Measurements from ENCODE around the gene ORC6. TPM values are rescaled to one million over a fixed set of nuclear protein-coding genes. Genes with fewer than 3 reads are reported as not detected.
A peak's percentile ranks its signal among the peaks of the same experiment; 100 is the strongest.

The ORC6 gene
- total RNA-seq, 1 experiment from 2014 or later: 76.1 TPM

- ATAC-seq (no peak), DNase-seq (ENCODE audit: low spot score) (no peak)
- H3K9me3 Mint-ChIP-seq: no peaks in the 10 kb centered on the region
- ChIA-PET POLR2A (no interaction called here), CTCF (no interaction called here)
- peaks cover 47% of the 10 kb centered on the region for H3K36me3 Mint-ChIP-seq
- H3K4me1 Mint-ChIP-seq: peaks cover 29% of the 10 kb centered on the region
- H3K27me3 Mint-ChIP-seq (ENCODE audit: low read depth): no peaks in the 10 kb centered on the region
- TF ChIP-seq GABPB1 (CRISPR knock-in tag; IDR thresholded peaks at IDR 0.05): peak; percentile 14; the same call in 1 of the 2 replicates
- no peak for TF ChIP-seq ZNF512 (CRISPR knock-in tag; IDR thresholded peaks at IDR 0.05; ENCODE audit: borderline replicate concordance)
- TF ChIP-seq USF1 (CRISPR knock-in tag; IDR thresholded peaks at IDR 0.05): no peak
- no peak for TF ChIP-seq NR2C2 (CRISPR knock-in tag; IDR thresholded peaks at IDR 0.05)
- H3K27ac Mint-ChIP-seq: peak overlapping the region; percentile 92; the same call in 1 of the 2 replicates
- H3K4me3 Mint-ChIP-seq: no peak overlapping the region
These were observed 2.3 kb downstream of the ORC6 start for GRCh38 chr16:46691726-46692125.

- CTCF ChIA-PET: interaction anchor here (0.6 to 1.0 kb wide), 2 partner anchors 20 to 21 kb away, joined by 3 read pairs; no protein-coding TSS in a partner anchor
- peaks cover 63% of the 10 kb centered on the region for H3K36me3 Mint-ChIP-seq
- no peak overlapping the region for H3K27ac Mint-ChIP-seq
- ATAC-seq (no peak), DNase-seq (ENCODE audit: low spot score) (no peak)
- H3K9me3 Mint-ChIP-seq: no peaks in the 10 kb centered on the region
- H3K4me3 Mint-ChIP-seq: no peak overlapping the region
- POLR2A ChIA-PET: no interaction called here
- TF ChIP-seq HMGA2 (CRISPR knock-in tag; IDR thresholded peaks at IDR 0.05) (peak; percentile 80), TEAD1 (CRISPR knock-in tag; IDR thresholded peaks at IDR 0.05) (no peak)
- H3K4me1 Mint-ChIP-seq: peaks cover 14% of the 10 kb centered on the region; the same call in 1 of the 2 replicates
- no peaks in the 10 kb centered on the region for H3K27me3 Mint-ChIP-seq (ENCODE audit: low read depth)
These were observed 4.1 kb downstream of the ORC6 start for GRCh38 chr16:46693598-46693997.

GRCh38 chr16:46695937-46696336 is 6.5 kb downstream of the ORC6 start:
- Mint-ChIP-seq H3K4me3 (no peak overlapping the region), H3K27me3 (ENCODE audit: low read depth) (no peaks in the 10 kb centered on the region), H3K9me3 (no peaks in the 10 kb centered on the region), H3K4me1 (peaks cover 8% of the 10 kb centered on the region; the same call in 1 of the 2 replicates), H3K27ac (no peak overlapping the region; the same call in 1 of the 2 replicates), H3K36me3 (peaks cover 65% of the 10 kb centered on the region)
- ChIA-PET CTCF (interaction anchor here (2.0 kb wide), 1 partner anchor 22 kb away, joined by 7 read pairs; no protein-coding TSS in a partner anchor), POLR2A (no interaction called here)
- DNase-seq (ENCODE audit: low spot score) (no peak), ATAC-seq (no peak)
- no peak for TF ChIP-seq AFF4 (CRISPR knock-in tag; IDR thresholded peaks at IDR 0.05; ENCODE audit: borderline replicate concordance)

- Mint-ChIP-seq H3K27ac (no peak overlapping the region), H3K27me3 (ENCODE audit: low read depth) (no peaks in the 10 kb centered on the region), H3K4me1 (no peaks in the 10 kb centered on the region), H3K9me3 (no peaks in the 10 kb centered on the region), H3K4me3 (no peak overlapping the region), H3K36me3 (peaks cover 56% of the 10 kb centered on the region)
- DNase-seq (ENCODE audit: low spot score): no peak
- POLR2A ChIA-PET: no interaction called here
- CTCF ChIA-PET: interaction anchor here (2.0 kb wide), 1 partner anchor 23 kb away, joined by 7 read pairs; no protein-coding TSS in a partner anchor
- ATAC-seq: no peak
- no peak for TF ChIP-seq JUN (CRISPR knock-in tag; IDR thresholded peaks at IDR 0.05)
- TF ChIP-seq GTF2I (CRISPR knock-in tag; conservative IDR thresholded peaks at IDR 0.05): no peak
- no peak for TF ChIP-seq ZNF671 (CRISPR knock-in tag; IDR thresholded peaks at IDR 0.05)
- TF ChIP-seq HMGXB4 (CRISPR knock-in tag; IDR thresholded peaks at IDR 0.05): no peak
- TF ChIP-seq ZSCAN18 (CRISPR knock-in tag; IDR thresholded peaks at IDR 0.05): no peak
- no peak for TF ChIP-seq ZBTB43 (CRISPR knock-in tag; IDR thresholded peaks at IDR 0.05)
- no peak for TF ChIP-seq FOXP4 (CRISPR knock-in tag; IDR thresholded peaks at IDR 0.05)
- TF ChIP-seq ZNF263 (CRISPR knock-in tag; IDR thresholded peaks at IDR 0.05; ENCODE audit: low read depth): no peak
- no peak for TF ChIP-seq ZNF232 (CRISPR knock-in tag; IDR thresholded peaks at IDR 0.05)
These were observed 7.5 kb downstream of the ORC6 start for GRCh38 chr16:46696957-46697356.
